IMR-90 (cell line): ENCODE data around the gene MICALL2.

Experiments
- CEBPB ChIP-seq: IDR thresholded peaks from 2 replicates; pipeline ENCODE4 v1.6.1; 2012; ENCODE audit warnings: low read depth, low read length, improper control_type of control experiment
- CTCF ChIP-seq: conservative IDR thresholded peaks from 2 replicates; pipeline ENCODE4 v1.5.1; 2012; ENCODE audit warnings: mild to moderate bottlenecking, low read depth, low read length, improper control_type of control experiment
- POLR2A ChIP-seq: IDR thresholded peaks from 2 replicates; pipeline ENCODE4 v1.6.1; 2012; ENCODE audit warnings: mild to moderate bottlenecking, low read depth, low read length
- RAD21 ChIP-seq: IDR thresholded peaks from 2 replicates; pipeline ENCODE4 v1.6.1; 2012; ENCODE audit warnings: low read length, improper control_type of control experiment
- RFX5 ChIP-seq: IDR thresholded peaks from 2 replicates; pipeline ENCODE4 v1.8.0; 2012; ENCODE audit warnings: low read depth, mild to moderate bottlenecking, low read length, moderate library complexity
- USF2 ChIP-seq: fragments of 150-350 bp; IDR thresholded peaks from 2 replicates; pipeline ENCODE4 v1.6.1; 2017; ENCODE audit warnings: mild to moderate bottlenecking, antibody characterized with exemption, low read length, low read depth

GRCh38 chr7:1454542-1454941, 4.7 kb downstream of the MICALL2 start:
- no peak for TF ChIP-seq CTCF
- TF ChIP-seq RFX5 = no peak
- no peak for TF ChIP-seq RAD21
- TF ChIP-seq USF2 = no peak
- TF ChIP-seq POLR2A = no peak
- no peak for TF ChIP-seq CEBPB
